Tibial artery (tissue), 4 donors: ENCODE data around the gene MROH9.

Experiments used
- DNase-seq, 2 donors: peaks; one replicate each; pipeline ENCODE4 v3.0.0-alpha.2; 2019
- H3K27ac ChIP-seq, 2 donors: fragments of 200-600 bp; sonication (generic) in 1 of 2; 1 replicate in 1 of 2; 2 replicates in 1 of 2; pipeline ENCODE4 v1.5.1; 2018 to 2019; ENCODE audit warnings: mild to moderate bottlenecking in 1 of 2
- H3K27me3 ChIP-seq, 2 donors: fragments of 200-600 bp; sonication (generic) in 1 of 2; one replicate each; pipeline versions ENCODE4 v1.5.1 to v1.6.0; 2016 to 2019
- H3K36me3 ChIP-seq, 3 donors: fragments of 200-600 bp; sonication (generic) in 2 of 3; one replicate each; pipeline ENCODE4 v1.5.1; 2016 to 2019; ENCODE audit warnings: mild to moderate bottlenecking in 2 of 3
- H3K4me1 ChIP-seq, 4 donors: fragments of 200-600 bp; sonication (generic) in 2 of 4; 1 replicate in 3 of 4; 2 replicates in 1 of 4; pipeline ENCODE4 v1.5.1; 2016 to 2019
- H3K4me3 ChIP-seq, 2 donors: fragments of 200-600 bp; sonication (generic) in 1 of 2; 1 replicate in 1 of 2; 2 replicates in 1 of 2; pipeline ENCODE4 v1.5.1; 2018 to 2019; ENCODE audit warnings: mild to moderate bottlenecking in 2 of 2
- H3K9me3 ChIP-seq, 3 donors: fragments of 200-600 bp; sonication (generic) in 1 of 3; one replicate each; pipeline ENCODE4 v1.5.1; 2016 to 2019
- CTCF ChIP-seq, 2 experiments: fragments of 200-600 bp in 1 of 2; fragments of 450-650 bp in 1 of 2; IDR thresholded peaks; one replicate each; pipeline ENCODE4 v1.5.1; 2017 to 2019; ENCODE audit warnings: antibody characterized with exemption in 2 of 2, mild to moderate bottlenecking in 1 of 2, moderate library complexity in 1 of 2
- intact Hi-C: fragments of 100-400 bp; cut with DNase I; formaldehyde crosslinking; loops from one replicate; pipeline ENCODE4 v1.15.0; 2023; ENCODE audit warnings: low total_unique reads

MROH9 gene

GRCh38 chr1:171037626-171038025 is 102.3 kb downstream of the MROH9 start:
- no peak for DNase-seq

GRCh38 chr1:171038284-171038683 is 103.0 kb downstream of the MROH9 start:
- intact Hi-C loops, result no loop called here
- DNase-seq, result no peak
- Histone ChIP-seq H3K27me3 (peaks cover 0 to 2% of the 10 kb centered on the region in 2 donors), H3K27ac (no peak overlapping the region), H3K4me1 (no peaks in the 10 kb centered on the region), H3K9me3 (no peaks in the 10 kb centered on the region), H3K36me3 (no peaks in the 10 kb centered on the region), H3K4me3 (no peak overlapping the region)
- TF ChIP-seq CTCF (IDR thresholded peaks at IDR 0.05), result no peak

More at GRCh38 chr1:171037626-171038025, 102.3 kb downstream of the MROH9 start:
- H3K9me3 ChIP-seq, result no peaks in the 10 kb centered on the region
- no peak overlapping the region for H3K27ac ChIP-seq
- TF ChIP-seq CTCF (IDR thresholded peaks at IDR 0.05), result no peak
- H3K27me3 ChIP-seq, result peaks cover 0 to 8% of the 10 kb centered on the region in 2 donors
- intact Hi-C loops, result no loop called here
- H3K4me1 ChIP-seq, result no peaks in the 10 kb centered on the region
- H3K36me3 ChIP-seq, result no peaks in the 10 kb centered on the region
- no peak overlapping the region for H3K4me3 ChIP-seq

- intact Hi-C loops, result no loop called here
- no peak for DNase-seq
- peaks cover 0 to 3% (median 0%) of the 10 kb centered on the region in 3 donors for H3K9me3 ChIP-seq
- no peaks in the 10 kb centered on the region for H3K4me1 ChIP-seq
- H3K27ac ChIP-seq, result no peak overlapping the region
- TF ChIP-seq CTCF (IDR thresholded peaks at IDR 0.05), result no peak
- no peaks in the 10 kb centered on the region for H3K27me3 ChIP-seq
- no peaks in the 10 kb centered on the region for H3K36me3 ChIP-seq
- no peak overlapping the region for H3K4me3 ChIP-seq
Observed at GRCh38 chr1:171048014-171048413, 112.7 kb downstream of the MROH9 start.

GRCh38 chr1:171052977-171053376 is 117.6 kb downstream of the MROH9 start:
- Histone ChIP-seq H3K9me3 (peaks cover 0 to 8% (median 0%) of the 10 kb centered on the region in 3 donors), H3K27ac (no peak overlapping the region), H3K4me3 (no peak overlapping the region), H3K4me1 (no peaks in the 10 kb centered on the region), H3K36me3 (no peaks in the 10 kb centered on the region), H3K27me3 (no peaks in the 10 kb centered on the region)
- DNase-seq, result no peak
- intact Hi-C loops, result no loop called here
- no peak for TF ChIP-seq CTCF (IDR thresholded peaks at IDR 0.05)

GRCh38 chr1:171055966-171056643 is 120.8 kb downstream of the MROH9 start:
- H3K4me3 ChIP-seq, result no peak overlapping the region
- TF ChIP-seq CTCF (IDR thresholded peaks at IDR 0.05), result no peak
- intact Hi-C loops, result no loop called here
- no peak overlapping the region for H3K27ac ChIP-seq
- DNase-seq, result no peak
- H3K4me1 ChIP-seq, result no peaks in the 10 kb centered on the region
- H3K9me3 ChIP-seq, result peaks cover 0 to 9% (median 0%) of the 10 kb centered on the region in 3 donors
- H3K36me3 ChIP-seq, result no peaks in the 10 kb centered on the region
- H3K27me3 ChIP-seq, result no peaks in the 10 kb centered on the region
